H1 (cell line): Measurements from ENCODE around the gene CELSR3. TPM values are rescaled to one million over a fixed set of nuclear protein-coding genes. Genes with fewer than 3 reads are reported as not detected.

Source experiments
- CTCF ChIA-PET: fragments of 300-600 bp; sonication (Branson Sonifier 250); formaldehyde crosslinking; loops from one replicate; lab custom pipeline; 2021; ENCODE audit not compliant: partially characterized antibody; lab: Charles Lee
- POLR2A ChIA-PET: fragments of 300-600 bp; sonication (Branson Sonifier 250); formaldehyde crosslinking; loops from one replicate; lab custom pipeline; 2021; ENCODE audit warnings: inconsistent platforms; ENCODE audit not compliant: partially characterized antibody; lab: Charles Lee
- DNase-seq, 2 experiments: peaks; one replicate each; pipeline versions ENCODE4 v3.0.0 to v3.0.0-alpha.2; 2010 to 2022; ENCODE audit warnings: low spot score in 2 of 2, low read depth in 1 of 2, mixed read lengths in 1 of 2
- FAIRE-seq: peaks from 2 replicates; lab custom pipeline; 2011; peaks lifted over from hg19 to GRCh38; lab: Jason Lieb, UNC
- H2AFZ ChIP-seq: 2 replicates; pipeline ENCODE4 v1.8.1; 2012; ENCODE audit warnings: low read length, inconsistent platforms
- H2AK5ac ChIP-seq: 2 replicates; pipeline ENCODE4 v1.6.1; 2013; ENCODE audit warnings: low read depth, low read length
- H2BK120ac ChIP-seq: replicated peaks from 2 replicates; pipeline ENCODE3; 2013; ENCODE audit warnings: low read depth, low read length, inconsistent platforms
- H2BK12ac ChIP-seq: 2 replicates; pipeline ENCODE4 v1.6.1; 2013; ENCODE audit warnings: low read depth, low read length
- H2BK15ac ChIP-seq: 2 replicates; pipeline ENCODE4 v1.6.1; 2013; ENCODE audit warnings: low read length
- H2BK20ac ChIP-seq: 2 replicates; pipeline ENCODE4 v1.6.1; 2013; ENCODE audit warnings: low read length
- H2BK5ac ChIP-seq: 2 replicates; pipeline ENCODE4 v1.6.1; 2013; ENCODE audit warnings: low read depth, low read length
- H3K14ac ChIP-seq: 2 replicates; pipeline ENCODE4 v1.6.1; 2013; ENCODE audit warnings: inconsistent platforms; ENCODE audit not compliant: insufficient read length
- H3K18ac ChIP-seq: 2 replicates; pipeline ENCODE4 v1.6.1; 2013; ENCODE audit warnings: low read length; ENCODE audit errors: extremely low read depth
- H3K23ac ChIP-seq: 2 replicates; pipeline ENCODE4 v1.6.1; 2013; ENCODE audit warnings: inconsistent platforms; ENCODE audit not compliant: insufficient read length
- H3K23me2 ChIP-seq: 2 replicates; pipeline ENCODE4 v1.6.1; 2013; ENCODE audit warnings: low read depth, low read length
- H3K27ac ChIP-seq: 2 replicates; pipeline ENCODE4 v1.6.1; 2011; ENCODE audit warnings: low read depth, low read length, inconsistent platforms
- H3K27me3 ChIP-seq, 4 experiments: replicated peaks in 1 of 4; 1 replicate in 1 of 4; 2 replicates in 3 of 4; pipeline versions ENCODE4 v1.6.1 to v1.8.1; 2011 to 2013; ENCODE audit warnings: low read length in 3 of 4, mild to moderate bottlenecking in 3 of 4, inconsistent platforms in 2 of 4, mixed read lengths in 2 of 4, moderate library complexity in 1 of 4; ENCODE audit not compliant: control insufficient read depth in 3 of 4, insufficient read depth in 3 of 4; ENCODE audit errors: extremely low read depth in 1 of 4
- H3K36me3 ChIP-seq, 4 experiments: 2 replicates each; pipeline versions ENCODE4 v1.6.1 to v1.8.1; 2011 to 2013; ENCODE audit warnings: mild to moderate bottlenecking in 4 of 4, low read length in 3 of 4, moderate library complexity in 2 of 4, control low read depth in 1 of 4, inconsistent platforms in 1 of 4; ENCODE audit not compliant: insufficient read depth in 4 of 4, control insufficient read depth in 2 of 4
- H3K4ac ChIP-seq: replicated peaks from 2 replicates; pipeline ENCODE3; 2013; ENCODE audit warnings: low read length, low read depth, mixed read lengths, inconsistent platforms; ENCODE audit not compliant: insufficient read length
- H3K4me1 ChIP-seq, 4 experiments: replicated peaks in 1 of 4; 1 replicate in 1 of 4; 2 replicates in 3 of 4; pipeline versions ENCODE4 v1.6.1 to v1.8.1; 2011 to 2013; ENCODE audit warnings: low read length in 3 of 4, inconsistent platforms in 2 of 4, mixed read lengths in 1 of 4; ENCODE audit not compliant: insufficient read depth in 4 of 4, control insufficient read depth in 3 of 4
- H3K4me2 ChIP-seq, 2 experiments: 2 replicates each; pipeline versions ENCODE4 v1.6.1 to v1.8.1; 2011 to 2013; ENCODE audit warnings: low read depth in 2 of 2, low read length in 2 of 2, control low read depth in 1 of 2, inconsistent platforms in 1 of 2, mild to moderate bottlenecking in 1 of 2; ENCODE audit not compliant: insufficient read depth in 1 of 2
- H3K4me3 ChIP-seq, 4 experiments: fragments of 200-600, 300-600 bp in 1 of 4; sonication (generic), shearing (Covaris generic), sonication (Bioruptor Twin) in 1 of 4; 2 replicates each; pipeline versions ENCODE4 v1.5.1 to v1.8.1; 2011 to 2016; ENCODE audit warnings: low read length in 4 of 4, low read depth in 3 of 4, control low read depth in 2 of 4, inconsistent platforms in 2 of 4, mild to moderate bottlenecking in 2 of 4, mixed read lengths in 1 of 4, moderate library complexity in 1 of 4; ENCODE audit not compliant: insufficient read depth in 2 of 4; ENCODE audit errors: extremely low read depth in 1 of 4
- H3K56ac ChIP-seq: replicated peaks from 2 replicates; pipeline ENCODE3; 2013; ENCODE audit warnings: low read depth, mild to moderate bottlenecking, mixed read lengths, low read length, inconsistent platforms; ENCODE audit not compliant: insufficient read length
- H3K79me1 ChIP-seq: 2 replicates; pipeline ENCODE4 v1.6.1; 2013; ENCODE audit warnings: low read depth, low read length, control low read depth
- H3K79me2 ChIP-seq, 2 experiments: 2 replicates each; pipeline versions ENCODE4 v1.6.1 to v1.8.1; 2012 to 2013; ENCODE audit warnings: low read length in 2 of 2, mild to moderate bottlenecking in 2 of 2, inconsistent platforms in 1 of 2; ENCODE audit not compliant: insufficient read depth in 2 of 2, control insufficient read depth in 1 of 2
- H3K9ac ChIP-seq, 4 experiments: replicated peaks in 1 of 4; 1 replicate in 1 of 4; 2 replicates in 3 of 4; pipeline versions ENCODE4 v1.6.1 to v1.8.1; 2011 to 2013; ENCODE audit warnings: low read depth in 3 of 4, low read length in 3 of 4, control low read depth in 2 of 4, mild to moderate bottlenecking in 2 of 4, moderate library complexity in 2 of 4, inconsistent platforms in 1 of 4; ENCODE audit errors: extremely low read depth in 1 of 4
- H3K9me3 ChIP-seq, 2 experiments: 2 replicates each; pipeline versions ENCODE4 v1.6.1 to v1.8.1; 2012 to 2013; ENCODE audit warnings: mild to moderate bottlenecking in 2 of 2, moderate library complexity in 2 of 2, control low read depth in 1 of 2, inconsistent platforms in 1 of 2, low read depth in 1 of 2, low read length in 1 of 2, mixed read lengths in 1 of 2; ENCODE audit not compliant: insufficient read depth in 2 of 2
- H4K20me1 ChIP-seq, 2 experiments: replicated peaks in 1 of 2; 2 replicates each; pipeline versions ENCODE3 to v1.8.1; 2011 to 2013; ENCODE audit warnings: inconsistent platforms in 2 of 2, low read length in 2 of 2, mild to moderate bottlenecking in 1 of 2; ENCODE audit not compliant: insufficient read depth in 2 of 2, control insufficient read depth in 1 of 2
- H4K5ac ChIP-seq: 2 replicates; pipeline ENCODE4 v1.6.1; 2013; ENCODE audit warnings: low read length, low read depth, mixed read lengths, inconsistent platforms; ENCODE audit not compliant: insufficient read length
- H4K8ac ChIP-seq: 2 replicates; pipeline ENCODE4 v1.8.0; 2013; ENCODE audit warnings: mild to moderate bottlenecking, moderate library complexity, low read length, inconsistent platforms; ENCODE audit not compliant: insufficient read depth; ENCODE audit errors: extremely low read depth
- H4K91ac ChIP-seq: replicated peaks from 2 replicates; pipeline ENCODE3; 2013; ENCODE audit warnings: low read length, mixed read lengths, inconsistent platforms; ENCODE audit not compliant: insufficient read length
- BRCA1 ChIP-seq: IDR thresholded peaks from 2 replicates; pipeline ENCODE4 v1.6.1; 2012; ENCODE audit warnings: low read depth, low read length, improper control_type of control experiment
- EP300 ChIP-seq, 2 experiments: IDR thresholded peaks; 1 replicate in 1 of 2; 2 replicates in 1 of 2; pipeline ENCODE4 v1.6.1; 2011 to 2012; ENCODE audit warnings: low read depth in 2 of 2, low read length in 2 of 2, mild to moderate bottlenecking in 2 of 2, borderline replicate concordance in 1 of 2, inconsistent platforms in 1 of 2, moderate library complexity in 1 of 2
- HDAC2 ChIP-seq, 2 experiments: fragments of 300-600 bp in 1 of 2; sonication (generic) in 1 of 2; IDR thresholded peaks; 2 replicates each; pipeline ENCODE4 v1.6.1; 2011 to 2012; ENCODE audit warnings: low read depth in 2 of 2, low read length in 2 of 2, mild to moderate bottlenecking in 2 of 2, moderate library complexity in 2 of 2, borderline replicate concordance in 1 of 2, inconsistent platforms in 1 of 2
- NANOG ChIP-seq: IDR thresholded peaks from 2 replicates; pipeline ENCODE4 v1.6.1; 2011; ENCODE audit warnings: low read length, low read depth, mild to moderate bottlenecking, inconsistent platforms; ENCODE audit not compliant: insufficient read depth, poor library complexity, severe bottlenecking
- NRF1 ChIP-seq: IDR thresholded peaks from 2 replicates; pipeline ENCODE4 v1.6.1; 2011; ENCODE audit warnings: mild to moderate bottlenecking, low read depth, low read length, improper control_type of control experiment
- POU5F1 ChIP-seq: IDR thresholded peaks from 2 replicates; pipeline ENCODE4 v1.6.1; 2011; ENCODE audit warnings: low read depth, mild to moderate bottlenecking, low read length, moderate library complexity
- TEAD4 ChIP-seq: IDR thresholded peaks from 2 replicates; pipeline ENCODE4 v1.6.1; 2012; ENCODE audit warnings: low read depth, low read length, inconsistent platforms, mixed read lengths
- YY1 ChIP-seq: IDR thresholded peaks from 2 replicates; pipeline ENCODE4 v1.6.1; 2011; ENCODE audit warnings: low read depth, mild to moderate bottlenecking, low read length
- WGBS, 2 experiments: shearing (Covaris generic) in 1 of 2; methylation state at CpG; one replicate each; pipeline versions ENCODE4 v1.1.6 to v1.1.7; 2013 to 2015; ENCODE audit warnings: low lambda C conversion rate in 2 of 2, mixed read lengths in 2 of 2, inconsistent platforms in 1 of 2, low coverage in 1 of 2, missing lambda C conversion rate in 1 of 2; ENCODE audit not compliant: insufficient replicate concordance in 2 of 2, insufficient coverage in 1 of 2, insufficient read length in 1 of 2; ENCODE audit errors: extremely low coverage in 1 of 2, missing lambda C conversion rate in 1 of 2; 5-methylcytosine and 5-hydroxymethylcytosine counted together
- polyA plus RNA-seq, 7 experiments: library from polyadenylated mRNA; depleted of rRNA in 3 of 7; stranded (reverse) in 5 of 7; unstranded in 2 of 7; fragments of >200 nt in 5 of 7; fragments of 200-250 nt in 2 of 7; gene quantifications; 1 replicate in 5 of 7; 2 replicates in 1 of 7; 4 replicates in 1 of 7; pipeline versions ENCODE4 v1.2.1 to v1.2.3, GENCODE V29; 2011 to 2013; ENCODE audit warnings: missing spikeins in 2 of 7, mixed read lengths in 2 of 7
- total RNA-seq: library from RNA; stranded (reverse); fragmentation: NEBNext Ultra II Directional; extraction: Animal tissue kit (Norgen Biotek cat#: 25700); gene quantifications from 2 replicates; pipeline ENCODE4 v1.2.1, GENCODE V29; 2021
- TF ChIP-seq, protein P1 (sequence below): IDR thresholded peaks from 2 replicates; pipeline ENCODE4 v1.6.1; 2012; ENCODE audit warnings: inconsistent platforms

CELSR3 gene
- total and polyA plus RNA-seq, 2 of the 8 experiments (the other 6 are each of a cell fraction or from before 2014, with no cell fraction given), result 11.6 to 29.5 TPM

DNA sequence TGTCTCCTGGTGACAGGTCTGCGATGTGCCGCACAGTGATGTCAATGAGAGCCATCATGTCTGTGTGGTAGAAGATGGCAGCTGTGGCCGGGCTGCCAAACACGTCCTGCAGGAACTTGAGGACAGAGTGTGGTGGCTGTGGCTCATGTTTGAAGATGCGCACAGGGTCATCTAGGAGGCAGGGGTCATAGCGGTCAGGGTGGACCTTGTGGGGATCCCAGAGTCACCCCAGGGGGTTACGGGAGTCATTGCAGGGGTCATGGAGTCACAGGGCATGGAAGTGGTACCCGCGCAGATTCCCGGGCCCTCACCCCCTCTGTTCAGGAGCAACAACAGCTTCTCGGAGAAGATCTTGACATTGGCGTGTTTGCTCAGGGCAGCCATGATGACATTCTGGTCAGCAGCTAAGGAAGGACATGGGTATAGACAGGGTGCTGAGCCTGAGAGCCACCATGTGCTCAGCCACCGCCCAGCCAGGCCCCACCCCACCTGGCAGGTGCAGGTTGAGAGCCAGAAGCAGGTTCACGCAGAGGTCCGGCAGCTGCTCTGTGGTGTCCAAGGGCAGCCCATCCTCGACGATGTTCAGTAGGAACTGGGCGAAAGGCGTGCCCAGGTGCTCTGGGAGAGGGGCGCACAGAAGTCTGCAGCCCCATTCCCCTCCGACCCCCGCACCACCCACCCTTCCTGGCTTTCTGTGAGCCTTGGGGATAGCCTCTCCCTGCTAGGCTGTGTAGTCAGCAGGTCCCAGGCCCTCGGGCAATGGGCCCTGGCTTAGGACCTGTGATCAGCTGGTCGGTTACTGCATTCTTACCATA is 16.1 kb upstream of the CELSR3 start:
- Histone ChIP-seq H3K79me2 (peaks cover 0 to 8% of the 10 kb centered on the region in 2 experiments; a peak in 1 of 4 replicates), H3K9ac (no peak overlapping the region), H4K20me1 (peaks cover 0 to 20% of the 10 kb centered on the region in 2 experiments)
- POLR2A ChIA-PET, result interaction anchor here (1.0 to 15.0 kb wide), 3 partner anchors 10 to 80 kb away, joined by 3 to 175 read pairs (median 4); partner anchors contain the start of gene CELSR3
- 92% methylated on average over 19 of the region's 24 CpGs; no CpG with 5 or more reads in 1 of the 2 experiments for WGBS, 2 experiments
- TF ChIP-seq POU5F1 (no peak), NANOG (no peak), YY1 (no peak), HDAC2 (IDR thresholded peaks at IDR 0.05; ENCODE audit: borderline replicate concordance in 1 of 2, low read depth in 2 of 2, low read length in 2 of 2) (no peak), BRCA1 (no peak), TEAD4 (no peak), NRF1 (no peak), EP300 (IDR thresholded peaks at IDR 0.05; ENCODE audit: borderline replicate concordance in 1 of 2, low read depth in 2 of 2, low read length in 2 of 2) (no peak)
- TF ChIP-seq, protein P1, sequence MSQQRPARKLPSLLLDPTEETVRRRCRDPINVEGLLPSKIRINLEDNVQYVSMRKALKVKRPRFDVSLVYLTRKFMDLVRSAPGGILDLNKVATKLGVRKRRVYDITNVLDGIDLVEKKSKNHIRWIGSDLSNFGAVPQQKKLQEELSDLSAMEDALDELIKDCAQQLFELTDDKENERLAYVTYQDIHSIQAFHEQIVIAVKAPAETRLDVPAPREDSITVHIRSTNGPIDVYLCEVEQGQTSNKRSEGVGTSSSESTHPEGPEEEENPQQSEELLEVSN, result no peak
- TF ChIP-seq, all 59 proteins: peak for 0
- CTCF ChIA-PET, result interaction anchor here (1.1 to 1.7 kb wide), 2 partner anchors 12 to 15 kb away, joined by 4 read pairs; no protein-coding TSS in a partner anchor
- Histone ChIP-seq H2BK15ac (no peak overlapping the region), H3K9me3 (no peaks in the 10 kb centered on the region), H3K4me2 (no peak overlapping the region), H2BK20ac (no peak overlapping the region), H3K14ac (no peak overlapping the region), H2BK120ac (no peak overlapping the region), H3K27ac (no peak overlapping the region), H4K8ac (no peak overlapping the region), H4K91ac (no peak overlapping the region), H4K5ac (no peak overlapping the region), H3K4ac (no peak overlapping the region), H3K23ac (no peak overlapping the region), H2AK5ac (no peak overlapping the region), H3K4me3 (no peak overlapping the region), H3K79me1 (peaks cover 3% of the 10 kb centered on the region; the same call in 1 of the 2 replicates), H3K27me3 (no peaks in the 10 kb centered on the region), H2BK12ac (no peak overlapping the region), H3K23me2 (no peaks in the 10 kb centered on the region), H3K4me1 (no peaks in the 10 kb centered on the region), H3K56ac (no peak overlapping the region), H2AFZ (no peak overlapping the region), H3K36me3 (peaks cover 31 to 67% (median 47%) of the 10 kb centered on the region in 4 experiments), H2BK5ac (no peak overlapping the region), H3K18ac (no peak overlapping the region)
- DNase-seq, result no peak
- FAIRE-seq, result no peak
